RCC 7860 (cell line): ENCODE data around the gene FTCD.

Source experiments
- DNase-seq: peaks from one replicate; pipeline ENCODE4 v3.0.0-alpha.2; 2015; ENCODE audit warnings: low spot score
- FAIRE-seq: peaks from 2 replicates; lab custom pipeline; 2012; peaks lifted over from hg19 to GRCh38; lab: Jason Lieb, UNC

Gene FTCD

GRCh38 chr21:46095083-46095719, 60.2 kb downstream of the FTCD start:
- no peak for DNase-seq
- FAIRE-seq, result no peak

DNA sequence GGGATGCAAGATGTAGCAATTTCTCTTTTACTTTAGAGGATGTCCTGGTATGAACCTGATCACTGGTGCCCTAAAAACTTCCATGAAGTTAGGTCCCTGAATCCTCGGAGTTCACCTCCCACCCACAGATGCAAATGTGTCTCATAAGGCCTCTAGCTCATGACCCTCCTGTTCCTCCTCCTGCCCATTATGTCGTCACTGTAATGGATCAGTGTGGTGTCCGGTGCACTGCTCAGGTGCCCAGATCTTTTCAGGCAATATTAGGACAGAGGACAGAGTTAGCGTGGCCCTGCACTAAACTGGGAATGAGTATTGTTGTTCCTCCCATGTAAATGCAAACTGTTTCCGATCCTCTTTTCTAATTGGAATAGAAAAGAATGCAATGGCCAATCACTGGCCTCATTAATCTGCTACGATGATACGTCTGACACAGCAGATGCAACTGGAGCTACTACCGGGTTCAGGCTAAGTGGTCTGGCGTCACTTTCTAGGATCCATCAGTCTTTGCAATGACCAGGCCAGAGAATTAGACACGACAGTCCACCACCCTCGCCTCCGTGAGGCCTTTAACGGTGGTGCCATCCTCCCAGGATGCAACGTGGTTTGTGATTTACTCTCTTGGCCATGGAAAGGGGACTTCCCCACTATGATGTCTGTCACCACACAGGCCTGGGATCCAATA, 60.8 kb downstream of the FTCD start:
- FAIRE-seq, result no peak

GRCh38 chr21:46093668-46094400, 61.5 kb downstream of the FTCD start:
- no peak for FAIRE-seq

More for the DNA sequence above, 60.8 kb downstream of the FTCD start:
- no peak for DNase-seq

GRCh38 chr21:46092811-46093667, 62.3 kb downstream of the FTCD start:
- no peak for DNase-seq
- FAIRE-seq, result no peak

More at GRCh38 chr21:46093668-46094400, 61.5 kb downstream of the FTCD start:
- DNase-seq, result no peak

GRCh38 chr21:46092026-46092764, 63.2 kb downstream of the FTCD start:
- DNase-seq (no peak), FAIRE-seq (no peak)

DNA sequence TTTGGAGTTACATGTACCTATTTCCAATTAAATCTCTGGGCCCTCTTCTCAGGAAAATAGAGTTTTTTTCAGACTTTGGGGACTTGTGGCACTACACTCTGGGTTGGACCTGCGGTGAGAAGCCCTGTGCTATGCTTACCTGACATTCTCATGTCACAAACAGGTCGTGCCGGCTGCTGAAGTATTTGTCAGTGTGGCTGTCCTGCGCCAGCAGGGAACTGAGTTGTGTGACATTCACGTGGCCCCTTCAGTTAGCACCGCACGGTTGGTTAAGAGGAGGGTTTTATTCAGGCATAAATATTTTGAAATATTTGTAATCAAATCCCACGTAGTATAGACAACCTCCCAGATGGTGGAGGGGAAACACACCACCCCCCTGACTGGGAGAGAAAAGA, 63.8 kb downstream of the FTCD start:
- FAIRE-seq (no peak), DNase-seq (no peak)

DNA sequence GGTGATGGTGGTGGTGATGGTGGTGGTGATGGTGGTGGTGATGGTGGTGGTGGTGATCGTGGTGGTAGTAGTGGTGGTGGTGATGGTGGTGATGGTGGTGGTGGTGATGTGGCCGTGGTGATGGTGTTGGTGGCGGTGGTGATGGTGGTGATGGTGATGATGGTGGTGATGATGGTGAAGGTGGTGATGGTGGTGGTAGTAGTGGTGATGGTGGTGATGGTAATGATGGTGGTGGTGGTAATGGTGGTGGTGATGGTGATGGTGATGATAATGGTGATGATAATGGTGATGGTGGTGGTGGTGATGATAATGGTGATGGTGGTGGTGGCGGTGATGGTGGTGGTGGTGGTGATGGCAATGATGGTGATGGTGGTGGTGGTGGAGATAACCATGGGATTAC, 64.3 kb downstream of the FTCD start:
- no peak for DNase-seq
- FAIRE-seq, result no peak

DNA sequence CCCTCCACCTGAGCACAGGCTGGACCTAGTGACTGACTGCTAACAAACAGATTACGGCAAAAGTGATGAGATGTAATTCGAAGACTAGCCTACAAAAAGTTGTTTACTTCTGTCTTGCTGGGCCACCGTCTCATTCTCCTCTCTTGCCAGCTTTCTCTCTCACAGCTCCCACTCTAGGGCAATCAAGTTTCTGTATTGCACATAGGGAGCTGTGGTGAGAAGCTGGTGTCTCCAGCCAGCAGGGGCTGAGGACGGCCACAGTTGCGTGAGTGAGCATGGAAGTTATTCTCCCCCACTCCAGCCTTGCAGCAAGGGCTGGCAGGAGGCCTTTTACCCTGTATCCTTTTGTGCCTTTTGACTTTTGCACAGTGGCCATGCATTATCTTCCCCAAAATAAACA, 66.1 kb downstream of the FTCD start:
- DNase-seq (no peak), FAIRE-seq (no peak)

DNA sequence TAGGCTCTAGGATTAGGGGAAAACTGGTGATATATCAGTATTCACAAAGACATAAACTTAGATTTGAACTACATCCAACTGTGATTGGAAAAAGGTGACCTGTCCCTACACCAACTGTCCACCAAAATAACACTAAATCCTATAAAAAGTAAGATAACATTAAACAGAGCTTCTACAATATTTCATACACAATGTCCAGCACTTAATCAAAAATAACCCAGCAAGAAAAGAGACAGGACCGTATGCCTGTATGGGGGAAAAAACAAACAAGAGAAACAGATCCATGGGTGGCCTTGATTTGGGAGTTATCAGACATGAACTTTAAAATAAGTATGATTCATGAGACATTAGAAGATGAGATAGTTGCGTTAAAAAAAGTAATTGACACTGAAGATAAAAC, 67.2 kb downstream of the FTCD start:
- FAIRE-seq, result no peak
- DNase-seq, result no peak

GRCh38 chr21:46087641-46088040, 67.7 kb downstream of the FTCD start:
- no peak for FAIRE-seq
- DNase-seq, result no peak
